ENCODE measurements around the gene PRRC2B. TPM values are rescaled to one million over a fixed set of nuclear protein-coding genes. Genes with fewer than 3 reads are reported as not detected.

The PRRC2B gene
- total and polyA plus RNA-seq, 8 donors = 159 to 233 (median 187) TPM

DNA sequence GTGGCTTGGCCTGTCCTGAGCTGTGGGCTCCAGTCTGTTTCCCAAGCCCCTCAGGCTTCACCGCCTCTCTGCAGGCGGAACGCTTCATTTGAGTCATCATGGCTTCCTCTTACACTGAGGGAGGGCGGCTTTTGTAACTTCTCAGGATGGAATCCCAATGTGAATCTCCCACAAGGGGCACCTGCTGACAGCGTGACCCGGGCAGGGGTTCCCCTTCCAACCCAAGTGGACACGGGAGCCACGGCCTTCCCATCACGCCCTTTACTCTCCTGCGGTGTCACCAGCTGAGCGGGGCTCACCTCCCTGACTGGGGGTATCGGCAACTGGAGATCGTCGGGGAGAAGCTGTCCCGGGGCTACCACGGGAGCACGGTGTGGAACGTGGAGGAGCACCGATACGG is 124.7 kb downstream of the PRRC2B start:
- ATAC-seq = no peak
- Histone ChIP-seq H3K27ac (no peak overlapping the region), H3K27me3 (no peaks in the 10 kb centered on the region), H3K36me3 (peaks cover 0 to 89% of the 10 kb centered on the region in 2 donors), H3K4me1 (no peaks in the 10 kb centered on the region), H3K9me3 (peaks cover 0 to 8% of the 10 kb centered on the region in 2 donors), H3K4me3 (no peak overlapping the region)
- TF ChIP-seq, protein P1, sequence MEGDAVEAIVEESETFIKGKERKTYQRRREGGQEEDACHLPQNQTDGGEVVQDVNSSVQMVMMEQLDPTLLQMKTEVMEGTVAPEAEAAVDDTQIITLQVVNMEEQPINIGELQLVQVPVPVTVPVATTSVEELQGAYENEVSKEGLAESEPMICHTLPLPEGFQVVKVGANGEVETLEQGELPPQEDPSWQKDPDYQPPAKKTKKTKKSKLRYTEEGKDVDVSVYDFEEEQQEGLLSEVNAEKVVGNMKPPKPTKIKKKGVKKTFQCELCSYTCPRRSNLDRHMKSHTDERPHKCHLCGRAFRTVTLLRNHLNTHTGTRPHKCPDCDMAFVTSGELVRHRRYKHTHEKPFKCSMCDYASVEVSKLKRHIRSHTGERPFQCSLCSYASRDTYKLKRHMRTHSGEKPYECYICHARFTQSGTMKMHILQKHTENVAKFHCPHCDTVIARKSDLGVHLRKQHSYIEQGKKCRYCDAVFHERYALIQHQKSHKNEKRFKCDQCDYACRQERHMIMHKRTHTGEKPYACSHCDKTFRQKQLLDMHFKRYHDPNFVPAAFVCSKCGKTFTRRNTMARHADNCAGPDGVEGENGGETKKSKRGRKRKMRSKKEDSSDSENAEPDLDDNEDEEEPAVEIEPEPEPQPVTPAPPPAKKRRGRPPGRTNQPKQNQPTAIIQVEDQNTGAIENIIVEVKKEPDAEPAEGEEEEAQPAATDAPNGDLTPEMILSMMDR (IDR thresholded peaks at IDR 0.05) = no peak
- no peak for DNase-seq
- intact Hi-C loops (cut with DNase I) = no loop called here

DNA sequence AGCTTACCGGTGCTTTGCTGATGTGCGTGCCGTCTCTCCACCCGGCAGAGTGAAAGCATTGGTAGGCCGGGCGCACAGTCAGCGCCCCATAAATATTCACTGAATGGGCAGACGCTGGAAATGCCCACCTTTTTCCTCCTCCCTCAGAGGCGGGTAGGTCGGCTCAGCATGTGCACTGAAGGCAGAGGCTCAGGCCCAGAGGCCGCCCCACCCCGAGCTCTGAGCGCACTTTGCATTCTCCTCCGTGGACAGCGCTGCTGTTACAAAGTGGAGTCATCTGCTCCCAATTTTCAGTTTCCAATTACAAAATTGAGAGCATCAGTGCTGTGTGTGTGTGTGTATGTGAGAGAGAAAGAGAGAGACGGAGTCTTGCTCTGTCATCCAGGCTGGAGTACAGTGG is 126.6 kb downstream of the PRRC2B start:
- peaks cover 0 to 92% of the 10 kb centered on the region in 2 donors for H3K36me3 ChIP-seq
- H3K27ac ChIP-seq = no peak overlapping the region
- TF ChIP-seq, protein P1 (IDR thresholded peaks at IDR 0.05) = no peak
- intact Hi-C loops (cut with DNase I) = no loop called here
- H3K4me3 ChIP-seq = no peak overlapping the region
- ATAC-seq = no peak
- DNase-seq = no peak
- H3K27me3 ChIP-seq = no peaks in the 10 kb centered on the region
- no peaks in the 10 kb centered on the region for H3K4me1 ChIP-seq
- H3K9me3 ChIP-seq = peaks cover 0 to under 1% of the 10 kb centered on the region in 2 donors

DNA sequence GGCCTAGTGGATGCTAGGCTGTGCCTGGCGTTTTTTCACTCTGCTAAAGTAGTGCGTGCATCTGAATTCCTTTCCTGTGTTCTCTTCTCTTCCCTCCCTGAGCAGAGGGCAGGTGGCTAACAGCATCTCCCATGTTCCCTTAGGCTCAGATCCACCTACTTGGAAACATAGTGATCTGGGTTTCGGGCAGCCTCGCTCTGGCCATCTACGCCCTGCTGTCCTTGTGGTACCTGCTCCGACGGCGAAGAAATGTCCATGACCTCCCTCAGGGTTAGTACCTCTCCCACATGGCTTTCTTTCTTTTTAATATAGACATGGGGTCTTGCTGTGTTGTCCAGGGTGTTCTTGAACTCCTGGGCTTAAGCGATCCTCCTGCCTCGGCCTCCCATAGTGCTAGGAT is 127.3 kb downstream of the PRRC2B start:
- H3K4me3 ChIP-seq = no peak overlapping the region
- DNase-seq (no peak), ATAC-seq (no peak)
- H3K4me1 ChIP-seq = no peaks in the 10 kb centered on the region
- H3K9me3 ChIP-seq = no peaks in the 10 kb centered on the region
- H3K27me3 ChIP-seq = no peaks in the 10 kb centered on the region
- TF ChIP-seq, protein P1 (IDR thresholded peaks at IDR 0.05) = no peak
- H3K27ac ChIP-seq = no peak overlapping the region
- intact Hi-C loops (cut with DNase I) = no loop called here
- peaks cover 0 to 99% of the 10 kb centered on the region in 2 donors for H3K36me3 ChIP-seq

DNA sequence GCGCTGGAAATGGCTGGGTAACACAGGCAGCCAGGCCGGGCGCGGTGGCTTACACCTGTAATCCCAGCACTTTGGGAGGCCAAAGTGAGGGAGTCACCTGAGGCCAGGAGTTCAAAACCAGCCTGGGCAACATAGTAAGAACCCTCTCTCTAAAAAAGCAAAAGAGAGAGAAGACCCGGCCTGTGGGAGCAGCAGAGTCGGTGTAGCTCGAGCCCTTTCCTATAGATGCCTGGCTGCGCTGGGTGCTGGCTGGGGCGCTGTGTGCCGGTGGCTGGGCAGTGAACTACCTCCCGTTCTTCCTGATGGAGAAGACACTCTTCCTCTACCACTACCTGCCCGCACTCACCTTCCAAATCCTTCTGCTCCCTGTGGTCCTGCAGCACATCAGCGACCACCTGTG is 127.9 kb downstream of the PRRC2B start:
- TF ChIP-seq, protein P1 (IDR thresholded peaks at IDR 0.05) = no peak
- no peaks in the 10 kb centered on the region for H3K9me3 ChIP-seq
- H3K4me3 ChIP-seq = no peak overlapping the region
- H3K4me1 ChIP-seq = no peaks in the 10 kb centered on the region
- no peaks in the 10 kb centered on the region for H3K27me3 ChIP-seq
- DNase-seq (no peak), ATAC-seq (no peak)
- H3K27ac ChIP-seq = no peak overlapping the region
- intact Hi-C loops (cut with DNase I) = no loop called here
- peaks cover 0 to 99% of the 10 kb centered on the region in 2 donors for H3K36me3 ChIP-seq

DNA sequence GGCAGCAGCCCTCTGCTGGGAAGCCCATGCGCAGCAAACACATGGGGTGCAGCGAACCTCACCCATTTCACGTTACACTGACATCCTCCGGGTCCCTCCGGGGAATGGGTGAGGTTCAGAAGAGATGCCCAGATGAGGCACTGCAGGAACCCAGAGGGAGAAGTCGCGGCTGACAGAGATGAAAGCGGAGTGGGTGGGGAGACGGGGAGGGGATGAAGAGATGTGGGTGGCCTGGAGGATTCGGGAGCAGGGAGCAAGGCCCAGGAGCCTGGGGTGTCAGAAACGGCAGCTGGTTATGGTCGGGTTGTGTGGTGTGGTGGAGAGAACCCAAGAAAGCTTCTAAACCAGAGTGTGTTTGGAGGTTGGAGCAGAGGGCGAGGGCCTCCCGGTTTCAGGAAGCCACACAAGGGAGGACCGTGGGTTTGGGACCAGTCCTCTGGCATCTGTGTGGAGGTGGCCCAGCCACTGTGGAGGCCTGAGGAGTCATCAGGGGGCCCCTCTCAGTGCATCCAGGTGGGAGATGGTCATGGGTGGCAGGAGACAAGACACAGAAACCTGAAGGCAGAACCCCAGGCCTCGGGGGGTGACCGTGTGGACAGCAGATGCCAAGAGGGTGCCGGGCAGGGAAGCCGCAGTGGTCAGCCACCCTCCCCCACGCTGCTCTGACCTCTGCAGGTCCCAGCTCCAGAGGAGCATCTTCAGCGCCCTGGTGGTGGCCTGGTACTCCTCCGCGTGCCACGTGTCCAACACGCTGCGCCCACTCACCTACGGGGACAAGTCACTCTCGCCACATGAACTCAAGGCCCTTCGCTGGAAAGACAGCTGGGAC is 128.6 kb downstream of the PRRC2B start:
- Histone ChIP-seq H3K27ac (no peak overlapping the region), H3K4me3 (no peak overlapping the region), H3K9me3 (no peaks in the 10 kb centered on the region), H3K27me3 (no peaks in the 10 kb centered on the region), H3K36me3 (peaks cover 0 to 100% of the 10 kb centered on the region in 2 donors), H3K4me1 (no peaks in the 10 kb centered on the region)
- TF ChIP-seq, protein P1 (IDR thresholded peaks at IDR 0.05) = no peak
- no peak for ATAC-seq
- intact Hi-C loops (cut with DNase I) = no loop called here
- no peak for DNase-seq

All from left lung (tissue), 10 donors.